SKM-1 treated with dmso at 0.1 percent for 144 hours (cell line): ENCODE data around the gene BNC1.
A peak's percentile ranks its signal among the peaks of the same experiment; 100 is the strongest.
"Not testable (repeated sequence)": the region's sequence is repeated elsewhere in the genome, so short reads cannot be mapped to it uniquely, and the experiment has no call there.

ENCODE experiments used
- DNase-seq: peaks from one replicate; lab custom pipeline; 2025; ENCODE audit not compliant: unreplicated experiment; lab: John Stamatoyannopoulos, UW

BNC1 gene

GRCh38 chr15:83248151-83249029 lies 36.1 kb downstream of the BNC1 start:
- DNase-seq, result peak; percentile 40

DNA sequence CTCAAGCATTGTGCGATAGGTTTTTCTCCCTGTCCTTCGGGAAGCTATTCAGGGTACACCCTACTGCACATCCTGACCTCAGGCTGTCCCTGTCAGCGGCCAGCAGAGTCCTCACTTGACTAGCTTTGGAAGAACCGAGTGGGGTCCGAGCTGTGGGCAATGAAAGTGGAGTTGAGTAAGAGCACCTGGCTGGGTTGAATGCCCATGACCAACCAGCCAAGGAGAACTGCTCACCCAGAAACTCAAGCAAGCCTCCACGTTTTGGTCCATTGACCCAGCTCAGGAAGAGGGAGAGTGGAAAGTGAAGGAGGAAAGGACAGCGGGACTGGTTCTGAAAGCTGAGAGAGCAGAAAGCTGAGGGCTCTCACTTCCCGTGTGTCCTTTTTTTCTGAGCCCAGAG lies 40.8 kb downstream of the BNC1 start:
- no peak for DNase-seq

DNA sequence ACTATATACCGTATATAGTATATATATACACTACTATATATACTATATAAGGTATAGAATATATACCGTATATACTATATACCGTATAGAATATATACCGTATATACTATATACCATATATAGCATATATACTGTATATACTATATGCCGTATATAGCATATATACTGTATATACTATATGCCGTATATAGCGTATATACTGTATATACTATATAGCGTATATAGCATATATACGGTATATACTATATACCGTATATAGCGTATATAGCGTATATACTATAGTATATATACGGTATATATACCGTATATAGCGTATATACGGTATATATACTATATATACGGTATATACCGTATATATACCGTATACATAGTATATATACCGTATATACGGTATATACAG lies 54.2 kb downstream of the BNC1 start:
- DNase-seq, result no peak

DNA sequence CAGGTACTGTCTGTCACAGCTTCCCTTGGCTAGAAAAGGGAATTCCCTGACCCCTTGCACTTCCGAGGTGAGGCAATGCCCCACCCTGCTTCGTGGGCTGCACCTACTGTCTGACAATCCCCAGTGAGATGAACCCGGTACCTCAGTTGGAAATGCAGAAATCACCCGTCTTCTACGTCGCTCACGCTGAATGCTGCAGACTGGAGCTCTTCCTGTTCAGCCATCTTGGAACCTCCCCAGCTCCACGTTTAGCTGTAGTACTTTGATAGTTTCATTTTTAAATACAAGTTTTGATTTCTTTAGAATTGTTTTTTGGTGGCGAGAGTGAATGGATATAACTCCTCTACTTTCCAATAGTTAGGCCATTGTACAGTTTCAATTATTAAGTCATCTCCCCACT lies 59.0 kb downstream of the BNC1 start:
- no peak for DNase-seq

GRCh38 chr15:83221781-83222180 lies 62.7 kb downstream of the BNC1 start:
- DNase-seq, result not testable (repeated sequence)

- DNase-seq, result no peak
Observed at GRCh38 chr15:83219026-83219425, 65.4 kb downstream of the BNC1 start.

DNA sequence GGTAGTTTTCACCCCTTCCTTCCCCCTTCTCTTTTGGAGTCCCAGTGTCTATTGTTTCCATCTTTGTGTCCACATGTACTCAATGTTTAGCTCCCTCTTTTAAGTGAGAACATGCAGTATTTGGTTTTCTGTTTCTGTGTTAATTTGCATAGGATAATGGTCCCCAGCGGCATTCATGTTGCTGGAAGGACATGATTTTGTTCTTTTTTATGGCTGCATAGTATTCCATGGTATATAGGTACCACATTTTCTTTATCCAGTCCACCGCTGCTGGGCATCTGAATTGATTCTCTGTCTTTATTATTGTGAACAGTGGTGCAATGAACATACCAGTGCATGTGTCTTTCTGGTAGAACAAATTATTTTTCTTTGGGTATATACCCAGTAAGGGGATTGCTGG lies 69.2 kb downstream of the BNC1 start:
- no peak for DNase-seq

GRCh38 chr15:83210619-83211018 lies 73.8 kb downstream of the BNC1 start:
- DNase-seq, result no peak

DNA sequence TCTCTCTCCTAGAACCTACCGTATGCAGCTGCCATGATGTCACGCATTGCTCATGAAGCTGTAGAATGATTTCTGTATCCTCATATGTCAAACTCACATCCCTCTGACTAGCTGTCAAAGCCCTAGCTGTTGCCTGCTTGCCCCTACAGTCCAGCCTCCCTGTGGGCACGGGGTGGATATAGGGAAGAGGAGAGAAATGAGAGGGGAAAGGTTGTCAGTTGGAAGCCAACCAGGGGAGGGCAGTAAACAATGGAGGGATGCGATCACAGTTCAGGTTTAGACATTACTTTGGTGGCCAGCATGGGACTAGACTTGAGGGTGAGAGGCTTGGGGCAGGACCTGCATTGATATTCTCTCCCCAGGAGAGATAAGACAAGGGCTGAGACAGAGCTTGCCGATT lies 75.1 kb downstream of the BNC1 start:
- no peak for DNase-seq

- DNase-seq, result peak; percentile 25
Observed at GRCh38 chr15:83208367-83208661, 76.2 kb downstream of the BNC1 start.

GRCh38 chr15:83207660-83208366 lies 76.7 kb downstream of the BNC1 start, which contains the start of gene HDGFL3:
Gene HDGFL3, minus strand, starts transcription at chr15:83207823. Its CDS starts 409 bp downstream, at chr15:83207414.
- peak; percentile 39 for DNase-seq

DNA sequence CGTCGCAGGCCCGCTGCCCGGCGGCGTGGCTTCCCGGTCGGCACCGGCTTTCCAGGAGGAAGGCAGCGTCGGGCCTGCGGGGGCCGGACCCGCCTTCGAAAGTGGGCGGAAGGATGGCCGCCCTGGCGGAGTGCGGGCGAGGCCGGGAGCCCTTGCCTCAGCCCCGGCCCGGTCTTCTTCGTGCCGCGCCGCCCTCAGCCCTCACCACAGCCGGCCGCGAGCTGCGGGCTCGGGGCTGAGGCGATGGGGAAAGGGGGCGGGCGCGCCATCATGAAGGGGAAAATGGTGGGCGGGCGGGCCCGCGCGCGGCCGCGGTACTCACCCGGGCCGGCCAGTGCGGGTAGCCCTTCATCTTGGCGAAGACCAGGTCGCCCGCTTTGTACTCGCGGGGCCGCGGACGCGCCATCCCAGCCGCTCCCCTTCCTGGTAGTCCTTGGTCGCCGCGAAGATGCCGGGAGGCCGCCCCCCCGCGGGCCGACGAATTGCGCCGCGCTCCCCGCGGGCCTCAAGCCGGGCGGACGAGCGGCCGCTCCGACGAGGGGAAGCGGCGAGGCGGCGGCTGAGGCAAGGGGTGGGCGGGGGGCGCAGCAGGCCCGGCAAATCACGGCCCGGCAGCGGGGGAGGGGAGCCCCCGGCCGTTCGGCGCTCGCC lies 77.3 kb downstream of the BNC1 start:
- DNase-seq, result no peak

DNA sequence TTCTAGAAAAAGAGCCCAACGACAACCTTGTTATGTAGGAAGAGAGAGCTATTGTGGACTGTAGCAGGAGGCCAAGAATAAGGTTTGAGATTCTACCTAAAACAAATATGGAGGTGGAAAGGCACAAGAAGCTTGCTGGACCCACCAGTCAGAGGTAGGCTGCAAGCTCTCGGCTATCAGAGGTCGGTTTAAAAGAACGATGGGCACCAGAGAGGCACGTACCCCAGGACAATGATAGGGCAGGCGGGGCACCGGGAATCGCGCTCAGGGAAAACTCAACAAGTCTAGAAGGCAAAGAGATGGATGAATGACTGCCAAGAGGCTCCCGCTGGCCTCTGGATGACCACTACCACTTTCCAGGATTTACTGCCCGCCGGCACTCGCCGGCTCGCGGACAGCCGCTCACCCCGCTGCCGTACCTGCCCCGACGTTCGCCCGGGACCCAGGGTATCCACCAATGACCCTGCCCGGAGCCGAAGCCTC lies 77.9 kb downstream of the BNC1 start:
- DNase-seq, result no peak
